ENCODE data around the gene KNOP1. TPM values are rescaled to one million over a fixed set of nuclear protein-coding genes. Genes with fewer than 3 reads are reported as not detected.

The KNOP1 gene
- total RNA-seq, 2 experiments from 2014 or later, result 28.9 to 29.5 TPM

- Mint-ChIP-seq H3K4me3 (no peak overlapping the region), H3K27me3 (no peaks in the 10 kb centered on the region), H3K36me3 (ENCODE audit: low read depth) (no peaks in the 10 kb centered on the region), H3K27ac (no peak overlapping the region), H3K9me3 (ENCODE audit: low read depth) (no peaks in the 10 kb centered on the region), H3K4me1 (no peaks in the 10 kb centered on the region)
- ATAC-seq (no peak), DNase-seq (no peak)
- intact Hi-C loops (cut with DNase I, micrococcal nuclease), result no loop called here
- ChIA-PET CTCF (no interaction called here), POLR2A (no interaction called here)
These were observed 36.0 kb upstream of the KNOP1 start for GRCh38 chr16:19753815-19754643.

GRCh38 chr16:19751478-19752385 is 33.7 kb upstream of the KNOP1 start:
- ChIA-PET POLR2A (no interaction called here), CTCF (interaction anchor here (1.1 kb wide), 1 partner anchor 155 kb away, joined by 3 read pairs; no protein-coding TSS in a partner anchor)
- Mint-ChIP-seq H3K27ac (no peak overlapping the region), H3K4me1 (no peaks in the 10 kb centered on the region), H3K4me3 (no peak overlapping the region), H3K9me3 (ENCODE audit: low read depth) (no peaks in the 10 kb centered on the region), H3K36me3 (ENCODE audit: low read depth) (no peaks in the 10 kb centered on the region), H3K27me3 (no peaks in the 10 kb centered on the region)
- intact Hi-C loops (cut with DNase I, micrococcal nuclease), result no loop called here
- DNase-seq, result no peak
- no peak for ATAC-seq

DNA sequence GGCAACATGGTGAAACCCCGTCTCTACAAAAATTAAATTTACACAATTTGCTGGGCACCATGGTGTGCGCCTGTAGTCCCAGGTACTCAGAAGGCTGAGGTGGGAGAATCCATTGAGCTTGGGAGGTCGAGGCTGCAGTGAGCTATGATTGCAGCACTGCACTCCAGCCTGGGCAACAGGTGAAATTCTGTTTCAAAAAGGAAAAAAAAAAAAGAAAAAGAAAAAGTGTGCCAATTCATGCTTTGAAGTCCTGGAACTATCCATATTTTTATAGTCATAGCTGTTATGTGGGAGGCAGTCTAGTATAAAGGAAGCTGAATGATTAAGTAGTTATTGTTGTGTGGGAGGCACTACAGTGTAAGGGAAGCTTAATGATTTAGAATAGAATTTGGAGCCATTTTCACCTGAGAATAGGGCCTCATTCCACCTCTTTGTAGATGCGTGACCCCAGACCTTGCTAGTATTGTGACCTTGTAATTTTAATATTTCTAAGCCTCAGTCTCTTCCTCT is 31.6 kb upstream of the KNOP1 start:
- no peak overlapping the region for H3K4me3 Mint-ChIP-seq
- intact Hi-C loops (cut with DNase I, micrococcal nuclease), result no loop called here
- no peaks in the 10 kb centered on the region for H3K27me3 Mint-ChIP-seq
- no peaks in the 10 kb centered on the region for H3K4me1 Mint-ChIP-seq
- no peak for ATAC-seq
- H3K27ac Mint-ChIP-seq, result no peak overlapping the region
- ChIA-PET CTCF (no interaction called here), POLR2A (interaction anchor here (0.8 kb wide), 1 partner anchor 20 kb away, joined by 3 read pairs; no protein-coding TSS in a partner anchor)
- DNase-seq, result no peak
- H3K36me3 Mint-ChIP-seq (ENCODE audit: low read depth), result no peaks in the 10 kb centered on the region
- no peaks in the 10 kb centered on the region for H3K9me3 Mint-ChIP-seq (ENCODE audit: low read depth)

- DNase-seq, result no peak
- Mint-ChIP-seq H3K4me1 (no peaks in the 10 kb centered on the region), H3K27ac (no peak overlapping the region), H3K4me3 (no peak overlapping the region), H3K9me3 (ENCODE audit: low read depth) (no peaks in the 10 kb centered on the region), H3K27me3 (no peaks in the 10 kb centered on the region), H3K36me3 (ENCODE audit: low read depth) (no peaks in the 10 kb centered on the region)
- POLR2A ChIA-PET, result interaction anchor here (0.8 kb wide), 1 partner anchor 19 kb away, joined by 3 read pairs; no protein-coding TSS in a partner anchor
- no peak for ATAC-seq
- CTCF ChIA-PET, result no interaction called here
- intact Hi-C loops (cut with DNase I, micrococcal nuclease), result no loop called here
These were observed 30.6 kb upstream of the KNOP1 start for GRCh38 chr16:19748389-19749168.

GRCh38 chr16:19746561-19746960 is 28.5 kb upstream of the KNOP1 start:
- ATAC-seq (no peak), DNase-seq (no peak)
- Mint-ChIP-seq H3K36me3 (ENCODE audit: low read depth) (no peaks in the 10 kb centered on the region), H3K4me3 (no peak overlapping the region), H3K27me3 (no peaks in the 10 kb centered on the region), H3K27ac (no peak overlapping the region), H3K9me3 (ENCODE audit: low read depth) (no peaks in the 10 kb centered on the region), H3K4me1 (no peaks in the 10 kb centered on the region)
- ChIA-PET CTCF (no interaction called here), POLR2A (no interaction called here)
- intact Hi-C loops (cut with DNase I, micrococcal nuclease), result no loop called here

DNA sequence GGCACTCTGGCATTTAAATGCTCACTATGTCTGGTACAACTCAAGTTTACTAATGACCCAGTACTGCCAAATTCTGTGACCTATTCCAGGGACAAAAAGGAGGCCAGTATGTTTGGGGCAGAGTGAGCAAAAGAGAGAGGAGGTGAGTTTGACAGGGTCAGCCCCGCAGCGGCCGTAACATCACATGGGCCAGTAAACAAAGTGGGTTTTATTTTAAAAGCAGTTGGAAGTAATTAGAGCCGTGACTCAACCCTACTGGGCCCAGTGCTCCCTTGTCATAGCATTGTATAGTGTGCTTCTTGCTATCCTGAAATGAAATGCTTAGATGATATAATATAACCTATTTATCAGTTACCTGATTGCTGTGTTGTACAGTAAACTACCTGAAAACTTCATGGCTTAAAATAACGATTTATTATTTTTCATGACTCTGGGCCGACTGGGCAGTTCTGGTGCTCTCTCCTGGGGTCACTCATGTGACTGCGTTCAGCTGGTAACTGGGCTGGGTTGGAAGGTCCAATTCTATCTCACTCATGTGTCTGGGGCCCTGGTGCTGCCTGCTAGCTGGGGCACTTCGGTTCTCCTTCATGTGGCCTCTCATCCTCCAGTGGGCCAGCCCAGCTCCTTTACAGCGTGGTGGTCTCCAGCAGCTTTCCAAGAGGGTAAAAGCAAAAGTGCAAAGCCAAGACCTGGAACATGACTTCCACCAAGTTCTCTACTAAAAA is 27.4 kb upstream of the KNOP1 start:
- no peak for ATAC-seq
- intact Hi-C loops (cut with DNase I, micrococcal nuclease), result no loop called here

GRCh38 chr16:19744670-19745069 is 26.6 kb upstream of the KNOP1 start:
- ATAC-seq, result no peak
- no peaks in the 10 kb centered on the region for H3K9me3 Mint-ChIP-seq (ENCODE audit: low read depth)
- H3K27ac Mint-ChIP-seq, result no peak overlapping the region
- no peaks in the 10 kb centered on the region for H3K27me3 Mint-ChIP-seq
- H3K4me1 Mint-ChIP-seq, result no peaks in the 10 kb centered on the region
- no peak for DNase-seq
- H3K4me3 Mint-ChIP-seq, result no peak overlapping the region
- ChIA-PET POLR2A (no interaction called here), CTCF (no interaction called here)
- no peaks in the 10 kb centered on the region for H3K36me3 Mint-ChIP-seq (ENCODE audit: low read depth)
- intact Hi-C loops (cut with DNase I, micrococcal nuclease), result no loop called here

More for the DNA sequence above, 27.4 kb upstream of the KNOP1 start:
- H3K36me3 Mint-ChIP-seq (ENCODE audit: low read depth), result no peaks in the 10 kb centered on the region
- H3K9me3 Mint-ChIP-seq (ENCODE audit: low read depth), result no peaks in the 10 kb centered on the region
- CTCF ChIA-PET, result no interaction called here
- no peak overlapping the region for H3K27ac Mint-ChIP-seq
- H3K4me1 Mint-ChIP-seq, result no peaks in the 10 kb centered on the region
- H3K27me3 Mint-ChIP-seq, result no peaks in the 10 kb centered on the region
- no peak for DNase-seq
- POLR2A ChIA-PET, result no interaction called here
- no peak overlapping the region for H3K4me3 Mint-ChIP-seq

GRCh38 chr16:19743816-19744159 is 25.8 kb upstream of the KNOP1 start:
- ATAC-seq (no peak), DNase-seq (no peak)
- CTCF ChIA-PET, result no interaction called here
- no peak overlapping the region for H3K4me3 Mint-ChIP-seq
- H3K27me3 Mint-ChIP-seq, result no peaks in the 10 kb centered on the region
- intact Hi-C loops (cut with DNase I, micrococcal nuclease), result no loop called here
- H3K4me1 Mint-ChIP-seq, result no peaks in the 10 kb centered on the region
- no peaks in the 10 kb centered on the region for H3K36me3 Mint-ChIP-seq (ENCODE audit: low read depth)
- POLR2A ChIA-PET, result no interaction called here
- H3K9me3 Mint-ChIP-seq (ENCODE audit: low read depth), result no peaks in the 10 kb centered on the region
- no peak overlapping the region for H3K27ac Mint-ChIP-seq

- DNase-seq (no peak), ATAC-seq (no peak)
- Mint-ChIP-seq H3K36me3 (ENCODE audit: low read depth) (no peaks in the 10 kb centered on the region), H3K27me3 (no peaks in the 10 kb centered on the region), H3K27ac (no peak overlapping the region), H3K4me3 (no peak overlapping the region), H3K9me3 (ENCODE audit: low read depth) (no peaks in the 10 kb centered on the region), H3K4me1 (no peaks in the 10 kb centered on the region)
- intact Hi-C loops (cut with DNase I, micrococcal nuclease), result no loop called here
- ChIA-PET POLR2A (no interaction called here), CTCF (no interaction called here)
These were observed 23.3 kb upstream of the KNOP1 start for GRCh38 chr16:19741354-19741753.

DNA sequence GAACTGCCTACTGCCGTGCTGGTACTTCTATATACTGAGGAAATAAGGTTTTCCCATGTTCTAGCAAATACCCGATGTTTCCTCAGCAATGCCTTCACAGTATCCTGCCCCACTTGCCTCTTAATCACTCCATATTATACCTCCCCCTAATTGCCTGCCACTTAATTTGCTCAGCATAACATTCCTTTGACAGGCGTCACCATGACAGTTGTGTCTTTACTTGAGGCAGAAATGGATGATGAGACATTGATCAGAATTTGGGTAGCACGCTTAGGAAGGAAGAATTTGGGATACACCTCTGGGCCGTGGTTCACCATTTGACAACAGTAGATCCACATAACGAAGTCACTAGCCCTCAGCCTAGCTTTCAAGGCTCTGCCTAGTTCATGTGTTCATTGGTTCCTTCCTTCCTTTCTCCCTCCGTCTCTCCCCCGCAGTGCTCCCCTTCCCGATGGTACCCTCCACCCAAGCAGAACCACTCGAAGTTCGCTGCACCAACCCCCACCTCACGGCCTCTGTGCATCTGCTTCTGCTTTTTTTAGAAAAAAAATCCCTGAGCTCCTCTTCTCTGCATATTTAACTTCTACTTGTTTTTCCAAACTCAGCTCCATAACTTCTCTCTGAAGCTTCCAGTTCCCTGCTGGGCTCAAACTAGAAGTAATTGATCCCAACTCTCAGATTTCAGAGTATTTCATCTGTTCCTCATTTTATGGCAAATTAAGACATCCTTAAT is 19.4 kb upstream of the KNOP1 start:
- no peak for DNase-seq
- intact Hi-C loops (cut with DNase I, micrococcal nuclease), result no loop called here
- ChIA-PET CTCF (interaction anchor here (0.7 kb wide), 1 partner anchor 133 kb away, joined by 3 read pairs; no protein-coding TSS in a partner anchor), POLR2A (no interaction called here)
- no peaks in the 10 kb centered on the region for H3K36me3 Mint-ChIP-seq (ENCODE audit: low read depth)
- no peak overlapping the region for H3K4me3 Mint-ChIP-seq
- no peaks in the 10 kb centered on the region for H3K27me3 Mint-ChIP-seq
- no peak overlapping the region for H3K27ac Mint-ChIP-seq
- H3K4me1 Mint-ChIP-seq, result no peaks in the 10 kb centered on the region
- no peaks in the 10 kb centered on the region for H3K9me3 Mint-ChIP-seq (ENCODE audit: low read depth)
- no peak for ATAC-seq
